Activated CD8-positive, alpha-beta T cell treated with anti-CD3 and anti-CD28 coated beads, Interleukin-2, amount 10 ng/mL, durations not matched to agents 7 days and 5 days (primary cell): Measurements from ENCODE around the gene CLCA2. TPM values are rescaled to one million over a fixed set of nuclear protein-coding genes. Genes with fewer than 3 reads are reported as not detected.

ENCODE experiments used
- ATAC-seq: fragments of 150-1000 bp; cut with Tn5 transposase; one replicate; pipeline ENCODE4 v1.10.0; 2021; ENCODE audit warnings: moderate library complexity
- CTCF ChIA-PET: fragments of 350-600 bp; sonication (Branson Sonifier 250); formaldehyde crosslinking; loops from one replicate; lab custom pipeline; 2021; ENCODE audit warnings: antibody characterized with exemption; lab: Charles Lee
- POLR2A ChIA-PET: fragments of 350-600 bp; sonication (Branson Sonifier 250); formaldehyde crosslinking; loops from one replicate; lab custom pipeline; 2021; ENCODE audit warnings: antibody characterized with exemption; lab: Charles Lee
- DNase-seq: peaks from one replicate; pipeline ENCODE4 v3.0.0-alpha.2; 2020
- H3K27ac Mint-ChIP-seq: one replicate; pipeline ENCODE4 v1.8.0; 2021; ENCODE audit warnings: mild to moderate bottlenecking, mixed read lengths
- H3K27me3 Mint-ChIP-seq: one replicate; pipeline ENCODE4 v1.8.0; 2021; ENCODE audit warnings: low read depth, mixed read lengths
- H3K36me3 Mint-ChIP-seq: one replicate; pipeline ENCODE4 v1.8.0; 2021; ENCODE audit warnings: low read depth, mixed read lengths
- H3K4me1 Mint-ChIP-seq: one replicate; pipeline ENCODE4 v1.8.0; 2021; ENCODE audit warnings: low read depth, mixed read lengths
- H3K4me3 Mint-ChIP-seq: one replicate; pipeline ENCODE4 v1.8.0; 2021; ENCODE audit warnings: mild to moderate bottlenecking, mixed read lengths
- H3K9me3 Mint-ChIP-seq: one replicate; pipeline ENCODE4 v1.8.0; 2022; ENCODE audit warnings: mixed read lengths; ENCODE audit not compliant: insufficient read depth
- total RNA-seq, 2 experiments: library from RNA; stranded (reverse); gene quantifications; one replicate each; pipeline ENCODE4 v1.2.3, GENCODE V29; 2021

The CLCA2 gene
- total RNA-seq, 2 experiments from 2014 or later: not detected

GRCh38 chr1:86394416-86394815 is 29.6 kb upstream of the CLCA2 start:
- ATAC-seq: no peak

GRCh38 chr1:86395751-86396497 is 28.0 kb upstream of the CLCA2 start, which contains the start of gene ODF2L:
ODF2L (minus strand) TSS chr1:86396323; CDS start chr1:86387027, 9,296 bp downstream.
- peak; percentile 94 for DNase-seq
- peak within 1 kb of the TSS; percentile 96 for H3K27ac Mint-ChIP-seq
- no peaks in the 10 kb centered on the region for H3K9me3 Mint-ChIP-seq
- ChIA-PET POLR2A (interaction anchor here (0.6 to 2.4 kb wide), 11 partner anchors 10 to 935 kb away, joined by 3 to 8 read pairs (median 5); partner anchors contain the start of genes HS2ST1, SELENOF and SH3GLB1), CTCF (interaction anchor here (0.7 to 2.2 kb wide), 8 partner anchors 11 to 649 kb away, joined by 3 to 11 read pairs (median 6); partner anchors contain the start of gene SH3GLB1)
- H3K36me3 Mint-ChIP-seq: peaks cover 13% of the 10 kb centered on the region
- peak; percentile 100 for ATAC-seq
- H3K27me3 Mint-ChIP-seq: no peaks in the 10 kb centered on the region
- H3K4me1 Mint-ChIP-seq: peaks cover 44% of the 10 kb centered on the region
- H3K4me3 Mint-ChIP-seq: peak within 1 kb of the TSS; percentile 95

More at GRCh38 chr1:86394416-86394815, 29.6 kb upstream of the CLCA2 start:
- Mint-ChIP-seq H3K9me3 (no peaks in the 10 kb centered on the region), H3K4me1 (peaks cover 59% of the 10 kb centered on the region), H3K27me3 (no peaks in the 10 kb centered on the region), H3K27ac (no peak overlapping the region), H3K4me3 (peak overlapping the region; percentile 35), H3K36me3 (peaks cover 24% of the 10 kb centered on the region)
- ChIA-PET CTCF (interaction anchor here (0.7 to 1.4 kb wide), 5 partner anchors 10 to 113 kb away, joined by 3 to 9 read pairs (median 3); no protein-coding TSS in a partner anchor), POLR2A (interaction anchor here (2.4 kb wide), 1 partner anchor 9 kb away, joined by 8 read pairs; no protein-coding TSS in a partner anchor)
- DNase-seq: no peak

GRCh38 chr1:86396498-86396890 is 27.5 kb upstream of the CLCA2 start:
- Mint-ChIP-seq H3K9me3 (no peaks in the 10 kb centered on the region), H3K27ac (peak overlapping the region; percentile 96), H3K4me3 (peak overlapping the region; percentile 95), H3K4me1 (peaks cover 40% of the 10 kb centered on the region), H3K36me3 (peaks cover 8% of the 10 kb centered on the region), H3K27me3 (no peaks in the 10 kb centered on the region)
- DNase-seq (no peak), ATAC-seq (peak; percentile 35)
- ChIA-PET POLR2A (interaction anchor here (0.6 to 2.4 kb wide), 11 partner anchors 10 to 934 kb away, joined by 3 to 8 read pairs (median 5); partner anchors contain the start of genes HS2ST1, SELENOF and SH3GLB1), CTCF (interaction anchor here (0.7 to 2.2 kb wide), 8 partner anchors 11 to 649 kb away, joined by 3 to 11 read pairs (median 6); partner anchors contain the start of gene SH3GLB1)

- ChIA-PET CTCF (interaction anchor here (1.6 kb wide), 1 partner anchor 10 kb away, joined by 4 read pairs; no protein-coding TSS in a partner anchor), POLR2A (no interaction called here)
- Mint-ChIP-seq H3K9me3 (no peaks in the 10 kb centered on the region), H3K27ac (no peak overlapping the region), H3K36me3 (no peaks in the 10 kb centered on the region), H3K27me3 (peaks cover 5% of the 10 kb centered on the region), H3K4me1 (no peaks in the 10 kb centered on the region), H3K4me3 (no peak overlapping the region)
- ATAC-seq: no peak
- DNase-seq: no peak
Measured at GRCh38 chr1:86409416-86410021, 14.5 kb upstream of the CLCA2 start.

GRCh38 chr1:86410879-86411278 is 13.1 kb upstream of the CLCA2 start:
- H3K9me3 Mint-ChIP-seq: no peaks in the 10 kb centered on the region
- no peaks in the 10 kb centered on the region for H3K36me3 Mint-ChIP-seq
- H3K27me3 Mint-ChIP-seq: peaks cover 2% of the 10 kb centered on the region
- ChIA-PET CTCF (no interaction called here), POLR2A (interaction anchor here (0.7 kb wide), 1 partner anchor 15 kb away, joined by 3 read pairs; the partner anchor contains the start of gene ODF2L)
- H3K4me1 Mint-ChIP-seq: no peaks in the 10 kb centered on the region
- DNase-seq (no peak), ATAC-seq (no peak)
- H3K4me3 Mint-ChIP-seq: no peak overlapping the region
- no peak overlapping the region for H3K27ac Mint-ChIP-seq

- H3K4me1 Mint-ChIP-seq: peaks cover 5% of the 10 kb centered on the region
- ATAC-seq (no peak), DNase-seq (no peak)
- H3K27me3 Mint-ChIP-seq: no peaks in the 10 kb centered on the region
- no peak overlapping the region for H3K4me3 Mint-ChIP-seq
- no peaks in the 10 kb centered on the region for H3K9me3 Mint-ChIP-seq
- no peaks in the 10 kb centered on the region for H3K36me3 Mint-ChIP-seq
- POLR2A ChIA-PET: no interaction called here
- CTCF ChIA-PET: interaction anchor here (1.5 to 2.4 kb wide), 2 partner anchors 10 to 36 kb away, joined by 4 to 5 read pairs; no protein-coding TSS in a partner anchor
- no peak overlapping the region for H3K27ac Mint-ChIP-seq
Measured at GRCh38 chr1:86416343-86416742, 7.6 kb upstream of the CLCA2 start.

- H3K4me3 Mint-ChIP-seq: peak overlapping the region; percentile 8
- ChIA-PET CTCF (interaction anchor here (0.6 to 2.5 kb wide), 4 partner anchors 9 to 89 kb away, joined by 3 to 9 read pairs (median 3); no protein-coding TSS in a partner anchor), POLR2A (no interaction called here)
- H3K9me3 Mint-ChIP-seq: no peaks in the 10 kb centered on the region
- peak overlapping the region; percentile 45 for H3K27ac Mint-ChIP-seq
- H3K27me3 Mint-ChIP-seq: peaks cover 13% of the 10 kb centered on the region
- H3K36me3 Mint-ChIP-seq: no peaks in the 10 kb centered on the region
- DNase-seq: peak; percentile 64
- peaks cover 5% of the 10 kb centered on the region for H3K4me1 Mint-ChIP-seq
- peak; percentile 94 for ATAC-seq
Measured at GRCh38 chr1:86419277-86419903, 4.6 kb upstream of the CLCA2 start.

GRCh38 chr1:86421601-86422280 is 2.2 kb upstream of the CLCA2 start:
- DNase-seq (no peak), ATAC-seq (no peak)
- Mint-ChIP-seq H3K4me3 (no peak overlapping the region), H3K27ac (no peak overlapping the region), H3K36me3 (no peaks in the 10 kb centered on the region), H3K9me3 (no peaks in the 10 kb centered on the region), H3K27me3 (peaks cover 21% of the 10 kb centered on the region), H3K4me1 (peaks cover 5% of the 10 kb centered on the region)
- POLR2A ChIA-PET: no interaction called here
- CTCF ChIA-PET: interaction anchor here (0.7 to 1.4 kb wide), 4 partner anchors 9 to 79 kb away, joined by 3 to 5 read pairs (median 4); no protein-coding TSS in a partner anchor

- DNase-seq: no peak
- POLR2A ChIA-PET: no interaction called here
- no peaks in the 10 kb centered on the region for H3K36me3 Mint-ChIP-seq
- H3K27ac Mint-ChIP-seq: no peak overlapping the region
- no peak for ATAC-seq
- H3K9me3 Mint-ChIP-seq: no peaks in the 10 kb centered on the region
- CTCF ChIA-PET: interaction anchor here (1.3 kb wide), 1 partner anchor 43 kb away, joined by 5 read pairs; no protein-coding TSS in a partner anchor
- H3K4me1 Mint-ChIP-seq: peaks cover 5% of the 10 kb centered on the region
- no peak overlapping the region for H3K4me3 Mint-ChIP-seq
- H3K27me3 Mint-ChIP-seq: peaks cover 23% of the 10 kb centered on the region
Measured at GRCh38 chr1:86423473-86423872, 498 bp upstream of the CLCA2 start.

GRCh38 chr1:86429122-86429725 is 5.3 kb downstream of the CLCA2 start:
- H3K36me3 Mint-ChIP-seq: no peaks in the 10 kb centered on the region
- H3K9me3 Mint-ChIP-seq: no peaks in the 10 kb centered on the region
- no peak overlapping the region for H3K4me3 Mint-ChIP-seq
- H3K27ac Mint-ChIP-seq: no peak overlapping the region
- no peak for DNase-seq
- H3K27me3 Mint-ChIP-seq: peaks cover 11% of the 10 kb centered on the region
- CTCF ChIA-PET: interaction anchor here (2.5 kb wide), 1 partner anchor 71 kb away, joined by 15 read pairs; no protein-coding TSS in a partner anchor
- ATAC-seq: no peak
- POLR2A ChIA-PET: no interaction called here
- H3K4me1 Mint-ChIP-seq: no peaks in the 10 kb centered on the region
